ENCODE results near the gene DLGAP4. TPM values are rescaled to one million over a fixed set of nuclear protein-coding genes. Genes with fewer than 3 reads are reported as not detected.

DLGAP4 gene
- total RNA-seq, 1 donor from 2014 or later = 99.1 TPM

GRCh38 chr20:36337886-36338285 is 31.7 kb downstream of the DLGAP4 start:
- Mint-ChIP-seq H3K27ac (no peak overlapping the region), H3K27me3 (ENCODE audit: low read depth) (peaks cover 40% of the 10 kb centered on the region), H3K4me3 (no peak overlapping the region), H3K9me3 (no peaks in the 10 kb centered on the region), H3K4me1 (no peaks in the 10 kb centered on the region), H3K36me3 (no peaks in the 10 kb centered on the region)
- TF ChIP-seq, protein P1, sequence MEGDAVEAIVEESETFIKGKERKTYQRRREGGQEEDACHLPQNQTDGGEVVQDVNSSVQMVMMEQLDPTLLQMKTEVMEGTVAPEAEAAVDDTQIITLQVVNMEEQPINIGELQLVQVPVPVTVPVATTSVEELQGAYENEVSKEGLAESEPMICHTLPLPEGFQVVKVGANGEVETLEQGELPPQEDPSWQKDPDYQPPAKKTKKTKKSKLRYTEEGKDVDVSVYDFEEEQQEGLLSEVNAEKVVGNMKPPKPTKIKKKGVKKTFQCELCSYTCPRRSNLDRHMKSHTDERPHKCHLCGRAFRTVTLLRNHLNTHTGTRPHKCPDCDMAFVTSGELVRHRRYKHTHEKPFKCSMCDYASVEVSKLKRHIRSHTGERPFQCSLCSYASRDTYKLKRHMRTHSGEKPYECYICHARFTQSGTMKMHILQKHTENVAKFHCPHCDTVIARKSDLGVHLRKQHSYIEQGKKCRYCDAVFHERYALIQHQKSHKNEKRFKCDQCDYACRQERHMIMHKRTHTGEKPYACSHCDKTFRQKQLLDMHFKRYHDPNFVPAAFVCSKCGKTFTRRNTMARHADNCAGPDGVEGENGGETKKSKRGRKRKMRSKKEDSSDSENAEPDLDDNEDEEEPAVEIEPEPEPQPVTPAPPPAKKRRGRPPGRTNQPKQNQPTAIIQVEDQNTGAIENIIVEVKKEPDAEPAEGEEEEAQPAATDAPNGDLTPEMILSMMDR (IDR thresholded peaks at IDR 0.05; ENCODE audit: unreplicated experiment) = no peak
- DNase-seq (ENCODE audit: low spot score in 2 of 2, unreplicated experiment in 2 of 2) = no peak

- no peaks in the 10 kb centered on the region for H3K4me1 Mint-ChIP-seq
- TF ChIP-seq, protein P1 (IDR thresholded peaks at IDR 0.05; ENCODE audit: unreplicated experiment) = no peak
- no peak overlapping the region for H3K4me3 Mint-ChIP-seq
- no peaks in the 10 kb centered on the region for H3K9me3 Mint-ChIP-seq
- DNase-seq (ENCODE audit: low spot score in 2 of 2, unreplicated experiment in 2 of 2) = no peak
- no peaks in the 10 kb centered on the region for H3K36me3 Mint-ChIP-seq
- no peak overlapping the region for H3K27ac Mint-ChIP-seq
- H3K27me3 Mint-ChIP-seq (ENCODE audit: low read depth) = peaks cover 23% of the 10 kb centered on the region
These were observed 33.8 kb downstream of the DLGAP4 start for GRCh38 chr20:36339646-36340592.

- Mint-ChIP-seq H3K9me3 (no peaks in the 10 kb centered on the region), H3K4me3 (no peak overlapping the region)
- TF ChIP-seq, protein P1 (IDR thresholded peaks at IDR 0.05; ENCODE audit: unreplicated experiment) = no peak
These were observed 34.5 kb downstream of the DLGAP4 start for GRCh38 chr20:36340593-36340990.

GRCh38 chr20:36341331-36342020 is 35.3 kb downstream of the DLGAP4 start:
- H3K27ac Mint-ChIP-seq = no peak overlapping the region
- DNase-seq (ENCODE audit: low spot score in 2 of 2, unreplicated experiment in 2 of 2) = no peak
- H3K4me1 Mint-ChIP-seq = no peaks in the 10 kb centered on the region
- H3K27me3 Mint-ChIP-seq (ENCODE audit: low read depth) = peaks cover 7% of the 10 kb centered on the region
- no peak overlapping the region for H3K4me3 Mint-ChIP-seq
- TF ChIP-seq, protein P1 (IDR thresholded peaks at IDR 0.05; ENCODE audit: unreplicated experiment) = no peak
- H3K9me3 Mint-ChIP-seq = no peaks in the 10 kb centered on the region
- H3K36me3 Mint-ChIP-seq = no peaks in the 10 kb centered on the region

More at GRCh38 chr20:36340593-36340990, 34.5 kb downstream of the DLGAP4 start:
- Mint-ChIP-seq H3K27me3 (ENCODE audit: low read depth) (peaks cover 16% of the 10 kb centered on the region), H3K27ac (no peak overlapping the region), H3K4me1 (no peaks in the 10 kb centered on the region), H3K36me3 (no peaks in the 10 kb centered on the region)
- no peak for DNase-seq (ENCODE audit: low spot score in 2 of 2, unreplicated experiment in 2 of 2)

DNA sequence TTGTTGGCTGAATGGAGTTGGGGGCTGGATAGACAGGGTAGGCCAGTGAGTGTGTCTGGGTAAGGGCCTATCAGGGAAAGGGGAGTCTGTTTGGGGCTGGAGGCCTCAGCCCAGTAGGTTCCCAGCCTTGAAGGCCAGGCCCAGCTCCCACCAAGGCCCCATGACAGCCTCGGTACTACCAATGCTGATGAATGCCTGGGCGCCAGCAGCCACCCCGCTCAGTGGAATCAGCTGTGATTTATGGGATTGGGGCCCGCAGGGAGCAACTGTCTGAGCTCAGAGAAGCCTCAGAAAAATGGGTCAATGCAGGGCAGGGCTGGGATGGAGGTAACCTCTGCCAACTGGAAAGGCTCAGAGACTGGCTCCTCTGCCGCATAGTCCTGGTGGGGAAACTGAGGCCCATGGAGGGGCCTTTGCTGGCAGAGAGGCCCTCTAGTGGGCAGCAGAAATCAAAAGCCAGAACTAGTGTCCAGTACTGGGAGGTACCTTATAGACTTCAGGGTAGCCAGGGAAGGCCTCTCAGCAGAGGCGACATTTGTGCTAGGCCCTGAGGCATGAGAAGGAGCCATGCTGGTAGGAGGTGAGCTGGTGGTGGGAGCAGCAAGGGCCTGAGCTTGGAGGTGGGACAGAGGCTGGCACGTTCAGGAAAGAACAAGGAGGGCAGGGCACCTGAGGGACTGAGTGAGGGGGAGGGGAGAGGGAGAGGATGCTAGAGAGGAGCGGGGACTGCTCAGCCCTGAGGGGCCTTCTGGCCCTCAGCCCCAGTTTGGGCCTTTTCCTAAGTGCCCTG is 36.4 kb downstream of the DLGAP4 start:
- Mint-ChIP-seq H3K4me1 (no peaks in the 10 kb centered on the region), H3K9me3 (no peaks in the 10 kb centered on the region), H3K4me3 (no peak overlapping the region), H3K27me3 (ENCODE audit: low read depth) (peaks cover 10% of the 10 kb centered on the region), H3K27ac (no peak overlapping the region), H3K36me3 (no peaks in the 10 kb centered on the region)
- no peak for DNase-seq (ENCODE audit: low spot score in 2 of 2, unreplicated experiment in 2 of 2)
- TF ChIP-seq, protein P1 (IDR thresholded peaks at IDR 0.05; ENCODE audit: unreplicated experiment) = no peak

Data from mesothelial cell of epicardium (in vitro differentiated cells).